HG03045 (cell line): ENCODE measurements around the gene SDK1.
"Not testable (repeated sequence)": the region's sequence is repeated elsewhere in the genome, so short reads cannot be mapped to it uniquely, and the experiment has no call there.

Experiments used
- ATAC-seq: cut with Tn5 transposase; IDR thresholded peaks from one replicate; pipeline ENCODE4 v1.9.1; 2021; ENCODE audit warnings: mild to moderate bottlenecking, moderate library complexity; ENCODE audit not compliant: unreplicated experiment

Gene SDK1

GRCh38 chr7:4245135-4245865 is 944.2 kb downstream of the SDK1 start:
- no peak for ATAC-seq

DNA sequence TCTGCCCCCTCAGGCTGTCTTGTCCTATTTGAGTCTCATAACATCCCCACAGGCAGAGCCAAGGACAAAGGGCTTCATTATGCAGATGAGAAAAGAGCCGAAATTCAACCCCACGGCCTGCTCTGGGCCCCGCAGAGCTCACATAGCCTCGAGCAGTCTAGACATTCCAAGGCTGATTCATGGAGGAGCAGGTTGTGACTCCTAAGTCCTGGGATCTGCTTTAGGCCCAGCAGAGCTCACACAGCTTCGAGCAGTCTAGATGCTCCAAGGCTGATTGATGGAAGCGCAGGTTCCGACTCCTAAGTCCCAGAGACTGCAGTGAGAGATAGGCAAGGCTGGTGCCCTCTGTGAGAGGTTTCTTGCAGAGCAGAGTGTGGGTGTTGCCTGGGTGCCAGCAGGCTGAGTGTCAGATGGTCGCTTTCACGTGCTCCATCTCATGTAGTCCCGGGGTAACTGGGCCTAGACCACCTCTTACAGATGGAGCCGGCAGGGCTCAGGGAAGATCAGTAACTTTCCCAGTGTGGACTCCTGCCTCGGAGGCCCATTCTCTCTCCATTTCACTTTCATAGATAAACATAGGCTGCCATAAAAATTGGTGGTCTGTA is 944.9 kb downstream of the SDK1 start:
- ATAC-seq = no peak

DNA sequence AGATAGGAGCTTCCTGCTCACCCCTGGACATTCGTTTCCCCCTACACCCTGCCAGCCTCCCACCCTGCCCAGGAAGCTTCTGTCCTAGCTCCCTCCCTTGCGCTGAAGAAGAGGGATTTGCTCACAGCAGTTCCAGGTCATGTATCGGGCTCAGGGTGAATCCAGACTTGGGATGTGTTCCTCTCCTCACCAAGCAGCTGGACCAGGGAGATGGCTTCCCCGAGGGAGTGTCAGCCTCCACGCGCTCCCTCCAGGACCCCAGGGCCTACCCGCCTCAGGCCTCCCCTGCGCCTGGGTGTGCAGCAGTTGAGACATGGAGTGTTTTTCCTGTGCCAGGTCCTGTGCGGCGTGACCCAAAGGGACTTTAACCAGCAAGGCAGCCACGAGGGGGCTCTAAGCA is 945.5 kb downstream of the SDK1 start:
- no peak for ATAC-seq

DNA sequence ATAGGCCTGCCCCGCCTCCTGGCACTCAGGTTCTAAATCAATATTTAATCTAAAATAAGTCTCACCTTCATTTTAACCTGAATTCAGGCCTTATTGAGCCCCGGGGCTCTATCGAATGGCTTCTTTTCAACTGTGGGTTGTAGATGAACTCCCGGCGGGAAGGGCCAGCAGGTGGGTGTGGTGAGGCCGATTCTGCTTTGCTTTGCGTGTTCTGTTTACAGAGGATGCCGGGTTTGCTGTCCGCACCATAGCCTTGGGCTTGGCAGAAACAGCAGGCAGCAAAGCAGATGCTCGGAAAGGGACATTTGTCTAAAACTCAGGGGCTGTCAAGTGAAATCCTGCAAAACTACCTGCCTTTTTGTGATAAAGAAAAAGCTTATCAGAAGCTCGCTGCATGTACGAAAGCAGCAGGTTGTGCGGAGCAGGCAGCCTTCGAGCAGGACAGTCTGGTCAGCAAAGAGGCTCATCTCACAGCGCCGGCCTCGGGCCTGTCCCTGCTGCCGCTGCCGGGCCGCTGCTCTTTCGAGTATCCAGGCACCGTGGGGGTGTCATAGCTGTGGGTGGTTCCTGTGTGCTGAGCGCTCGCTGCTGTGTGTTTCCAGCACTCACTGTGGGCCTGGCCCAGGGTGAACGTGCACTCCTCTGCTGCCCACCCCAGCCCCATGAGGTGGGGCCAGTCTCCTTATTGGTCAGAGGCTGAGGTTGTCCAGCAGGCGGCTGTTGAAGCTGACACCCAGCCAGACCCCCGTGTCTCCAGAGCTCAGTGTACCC is 946.2 kb downstream of the SDK1 start:
- no peak for ATAC-seq

- ATAC-seq = no peak
Measured at GRCh38 chr7:4248295-4248694, 947.2 kb downstream of the SDK1 start.

GRCh38 chr7:4249241-4249640 is 948.2 kb downstream of the SDK1 start:
- no peak for ATAC-seq

DNA sequence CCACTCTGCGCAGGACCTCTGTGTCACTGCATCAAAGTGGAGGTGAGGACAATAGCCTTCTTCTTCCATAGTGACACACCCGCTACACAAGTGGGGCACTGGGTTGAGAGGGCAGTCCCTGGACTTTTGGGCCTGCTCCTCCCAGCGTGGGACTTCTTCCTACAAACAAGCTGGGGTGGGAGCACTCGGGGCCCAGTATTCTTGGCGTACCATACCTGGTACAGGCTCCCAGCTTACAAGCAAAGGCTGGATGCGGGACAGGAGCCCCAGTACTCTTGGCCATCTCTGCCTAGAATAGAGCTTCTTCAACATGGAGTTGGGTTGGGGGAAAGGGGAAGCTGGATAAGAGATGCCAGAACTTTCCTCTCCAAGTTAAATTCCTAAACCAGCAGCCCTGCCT is 954.3 kb downstream of the SDK1 start:
- ATAC-seq = no peak

- ATAC-seq = no peak
Measured at GRCh38 chr7:4256286-4256685, 955.2 kb downstream of the SDK1 start.

DNA sequence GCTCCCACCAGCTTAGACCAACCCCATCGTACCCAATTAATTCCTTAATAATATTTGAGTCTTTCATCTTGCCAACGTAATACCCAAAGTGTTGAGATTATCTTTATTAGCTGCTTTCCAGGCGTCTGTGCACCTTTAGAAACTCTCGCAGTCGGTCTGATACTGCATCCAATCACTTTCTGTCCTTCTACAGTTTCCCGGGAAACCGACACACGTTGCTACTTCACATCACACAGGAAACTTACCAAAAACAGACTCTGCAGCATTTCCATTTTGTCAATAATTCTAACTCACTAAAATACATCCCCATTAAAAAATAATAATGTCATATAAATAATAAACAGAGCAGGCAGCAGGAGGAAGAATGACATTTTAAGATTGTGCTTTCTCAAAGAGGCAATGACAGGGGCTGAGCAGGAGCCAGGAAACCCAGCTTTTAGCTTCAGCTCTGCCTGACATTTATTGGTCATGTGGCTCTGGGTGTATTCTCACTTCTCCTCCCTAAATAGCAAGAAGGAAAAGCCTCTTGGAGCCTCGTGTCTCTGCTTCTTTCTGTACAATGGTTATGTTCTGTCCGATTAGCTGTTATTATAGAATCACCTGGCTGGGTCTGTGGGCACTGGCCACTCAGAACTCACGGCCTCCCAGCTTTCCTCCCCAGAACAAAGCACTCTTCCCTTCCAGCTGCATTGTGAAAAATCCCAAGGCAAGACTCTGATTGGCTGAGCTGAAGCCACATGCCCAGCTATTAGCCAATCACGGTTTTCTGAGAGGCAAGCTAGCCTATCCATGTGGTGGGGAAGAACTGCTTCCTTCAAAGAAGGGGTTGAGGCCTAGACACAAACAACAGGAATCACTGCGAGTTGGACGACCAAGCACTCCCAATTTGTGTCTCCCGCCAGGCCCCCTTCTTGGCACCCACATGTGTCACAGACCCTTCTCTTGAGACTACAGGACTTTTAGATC is 956.4 kb downstream of the SDK1 start:
- ATAC-seq = no peak

GRCh38 chr7:4260116-4260515 is 959.1 kb downstream of the SDK1 start:
- ATAC-seq = not testable (repeated sequence)

GRCh38 chr7:4260867-4261600 is 960.0 kb downstream of the SDK1 start:
- no peak for ATAC-seq

GRCh38 chr7:4261601-4261960 is 960.5 kb downstream of the SDK1 start:
- no peak for ATAC-seq

- ATAC-seq = not testable (repeated sequence)
Measured at GRCh38 chr7:4264206-4264605, 963.2 kb downstream of the SDK1 start.

- no peak for ATAC-seq
Measured at GRCh38 chr7:4265066-4265465, 964.0 kb downstream of the SDK1 start.

DNA sequence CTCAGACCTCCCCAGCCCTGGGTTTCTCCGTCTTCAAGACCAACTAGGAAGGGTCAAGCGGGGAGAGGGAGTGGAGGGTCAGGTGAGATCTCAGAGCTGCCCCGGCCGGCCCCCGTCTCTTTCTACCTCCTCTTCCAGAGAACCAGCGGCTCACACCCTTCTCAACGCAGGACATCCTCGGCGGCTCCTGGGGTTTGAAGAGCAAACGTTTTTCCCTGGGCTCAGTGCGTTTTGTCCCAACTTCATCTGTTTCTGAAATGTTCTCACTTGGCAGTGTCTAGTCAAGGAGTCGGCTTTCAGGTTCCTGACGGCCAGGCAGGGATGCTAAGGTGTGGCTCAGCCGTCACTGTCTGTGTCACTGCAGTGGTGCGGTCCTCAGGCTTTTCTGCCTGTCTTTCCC is 964.6 kb downstream of the SDK1 start:
- no peak for ATAC-seq

DNA sequence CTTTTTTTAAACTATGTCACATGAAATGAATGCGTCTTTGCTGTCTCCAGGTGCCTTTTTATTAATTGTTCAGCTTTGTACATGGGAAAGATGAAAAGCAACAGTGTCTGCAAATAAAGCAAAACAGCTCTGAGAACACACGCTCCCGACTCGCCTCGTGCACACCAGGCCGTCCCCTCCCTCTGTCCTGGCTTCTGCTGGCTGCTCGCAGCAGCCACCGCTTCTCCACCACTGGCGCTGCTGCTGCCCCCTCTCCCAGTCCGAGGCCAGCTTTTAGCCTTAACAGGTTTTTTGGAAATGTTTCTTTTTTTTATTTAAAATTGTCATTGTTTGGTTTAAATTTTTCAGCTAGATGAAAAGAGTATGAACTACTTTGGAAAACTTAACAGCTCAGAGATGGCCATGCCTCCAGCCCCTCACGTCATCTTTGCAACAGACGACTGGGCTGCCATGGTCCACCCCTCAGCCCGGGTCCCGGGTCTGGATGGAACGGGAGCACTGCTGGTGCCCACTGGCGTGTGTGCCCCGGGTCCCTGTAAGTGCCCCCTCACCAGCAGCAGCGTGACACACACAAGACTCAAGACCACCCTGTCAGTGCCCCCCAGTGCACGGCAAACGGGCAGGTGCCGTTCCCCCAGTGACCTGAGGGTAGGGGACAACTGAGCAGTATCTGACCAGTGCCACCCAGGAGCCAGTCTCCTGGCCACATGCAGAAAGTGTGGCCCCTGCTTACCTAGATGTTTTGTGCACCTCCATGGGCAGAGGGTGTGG is 965.4 kb downstream of the SDK1 start:
- ATAC-seq = no peak

DNA sequence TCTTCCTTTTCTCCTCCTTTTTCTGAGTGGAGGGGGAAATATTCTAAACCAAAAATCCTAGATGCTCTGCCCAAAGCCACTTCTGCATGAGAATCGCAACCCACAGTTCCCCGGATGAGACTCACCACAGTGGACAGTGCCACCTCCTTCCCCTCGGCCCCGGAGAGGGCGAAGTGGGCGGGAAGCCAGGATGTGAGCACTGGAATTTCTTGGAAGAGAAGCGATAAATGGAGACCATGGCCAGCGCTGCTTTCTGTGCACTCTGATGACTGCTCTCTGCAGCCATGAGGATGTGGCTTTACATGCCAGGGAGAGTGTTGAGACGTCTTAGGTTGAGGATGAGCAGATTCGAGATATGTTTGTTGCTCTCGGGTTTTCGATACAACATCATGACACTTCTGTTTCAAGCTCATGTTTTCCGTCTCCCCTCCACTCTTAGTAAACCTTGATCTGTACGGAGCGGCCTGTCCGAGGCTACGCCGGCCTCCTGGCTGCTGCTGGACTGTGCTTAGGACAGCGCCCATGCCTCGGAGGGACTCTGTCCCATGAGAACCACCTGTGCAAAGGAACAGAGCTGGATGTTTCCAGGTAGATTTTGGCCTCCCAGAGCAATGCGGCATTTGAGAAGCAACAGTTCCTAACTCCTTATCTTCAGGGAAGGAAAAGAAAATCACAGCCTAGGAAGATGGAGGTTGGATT is 966.4 kb downstream of the SDK1 start:
- ATAC-seq = no peak

DNA sequence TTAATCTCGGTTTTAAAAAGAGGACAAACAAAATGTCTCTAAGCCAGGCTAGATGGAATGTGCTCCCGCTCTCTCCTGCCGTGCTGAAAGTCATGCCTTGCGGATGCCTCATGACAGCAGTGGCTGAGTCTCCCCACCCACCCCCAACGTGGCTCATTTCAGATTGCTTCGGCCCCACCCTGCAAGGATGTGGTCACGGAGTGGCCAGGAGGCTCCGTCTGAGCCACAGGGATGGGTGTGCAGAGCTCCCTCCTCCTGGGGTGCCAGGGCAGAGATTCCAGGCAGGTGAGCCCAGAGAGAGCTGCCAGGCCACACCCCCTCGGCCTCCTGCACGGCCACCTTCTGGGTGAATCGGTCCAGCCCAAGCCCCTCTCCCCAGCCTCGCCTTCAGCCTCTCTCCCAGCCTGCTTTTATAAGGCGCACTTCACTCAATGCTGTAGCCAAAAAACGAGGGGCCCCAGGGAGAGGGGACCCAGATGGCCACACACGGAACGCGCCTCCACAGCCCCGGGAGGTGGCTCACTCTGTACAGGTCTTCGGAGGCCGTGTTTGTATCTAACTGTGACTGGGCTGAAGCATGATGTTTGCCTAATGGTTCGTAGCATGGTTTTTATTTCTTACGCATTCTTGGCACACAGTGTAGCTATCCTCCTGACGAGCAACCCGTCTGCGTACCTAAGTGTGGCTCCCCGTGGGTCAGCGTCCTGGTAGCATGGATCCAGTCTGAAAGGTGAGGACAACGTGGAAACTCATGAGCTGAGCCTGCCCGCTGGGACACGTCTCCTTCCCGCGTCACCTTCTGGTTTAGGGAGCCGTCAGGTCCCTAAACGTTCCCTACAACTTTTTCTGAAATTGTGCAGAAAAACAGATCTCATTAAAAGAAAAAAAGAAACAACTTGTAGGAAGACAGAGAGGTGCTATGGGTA is 967.3 kb downstream of the SDK1 start:
- ATAC-seq = no peak
